H54 (cell line): ENCODE results near the gene BRSK1.

Experiments used
- DNase-seq: peaks from one replicate; pipeline ENCODE4 v3.0.0; 2011; ENCODE audit warnings: low spot score, mixed read lengths; ENCODE audit not compliant: insufficient read length
- FAIRE-seq: peaks from 3 replicates; lab custom pipeline; 2011; peaks lifted over from hg19 to GRCh38; lab: Jason Lieb, UNC
- POLR2A ChIP-seq: IDR thresholded peaks from 2 replicates; pipeline ENCODE4 v1.6.1; 2011; ENCODE audit warnings: low read depth, mild to moderate bottlenecking, low read length

BRSK1 gene

DNA sequence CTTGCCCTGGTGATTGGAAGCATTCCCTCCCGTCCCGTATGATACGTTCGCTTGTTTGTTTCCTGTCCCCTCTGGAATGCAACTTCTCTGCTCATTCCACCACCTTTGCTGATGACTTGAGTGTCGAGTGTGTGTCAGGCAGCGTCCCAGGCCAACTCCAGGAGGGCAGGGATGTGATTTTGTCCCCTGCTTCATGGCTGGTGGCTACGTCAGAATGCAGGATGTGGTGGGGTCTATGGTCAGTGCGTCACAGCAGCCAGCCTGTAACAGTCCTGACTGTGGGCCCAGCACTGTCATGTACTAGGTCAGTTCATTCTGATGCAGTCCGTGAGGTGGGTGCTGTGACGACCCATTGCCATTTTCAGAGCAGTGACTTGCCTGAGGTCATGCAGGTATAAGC lies 16.2 kb downstream of the BRSK1 start:
- DNase-seq: no peak
- no peak for FAIRE-seq
- no peak; the same call in 1 of the 2 replicates for TF ChIP-seq POLR2A

DNA sequence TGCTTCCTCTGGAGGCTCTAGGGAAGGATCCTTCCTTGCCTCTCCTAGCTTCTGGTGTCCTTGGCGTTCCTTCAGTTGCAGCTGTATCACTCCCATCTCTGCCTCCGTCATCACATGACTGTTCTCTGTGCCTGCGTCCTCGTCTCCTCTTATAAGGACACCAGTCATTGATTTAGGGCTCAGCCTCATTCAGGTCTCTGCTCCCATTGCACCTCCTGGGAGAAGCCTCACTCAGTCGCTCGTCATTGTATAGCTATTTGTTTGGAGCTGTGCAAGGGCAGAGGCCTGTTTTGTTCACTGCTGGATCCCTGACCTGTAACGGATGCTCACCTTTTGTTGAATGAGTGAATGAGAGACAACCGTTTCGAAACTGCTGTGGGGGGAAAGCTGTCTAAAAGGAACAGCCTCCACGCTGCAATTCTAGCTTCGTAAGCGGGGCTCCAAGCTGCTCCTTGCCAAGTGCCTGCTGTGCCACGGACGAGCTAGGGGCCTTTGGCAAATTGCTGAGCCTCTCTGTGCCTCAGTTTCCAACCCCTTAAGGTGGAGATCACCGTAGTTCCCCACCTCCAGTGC lies 17.2 kb downstream of the BRSK1 start:
- no peak for DNase-seq
- TF ChIP-seq POLR2A: no peak
- no peak for FAIRE-seq

DNA sequence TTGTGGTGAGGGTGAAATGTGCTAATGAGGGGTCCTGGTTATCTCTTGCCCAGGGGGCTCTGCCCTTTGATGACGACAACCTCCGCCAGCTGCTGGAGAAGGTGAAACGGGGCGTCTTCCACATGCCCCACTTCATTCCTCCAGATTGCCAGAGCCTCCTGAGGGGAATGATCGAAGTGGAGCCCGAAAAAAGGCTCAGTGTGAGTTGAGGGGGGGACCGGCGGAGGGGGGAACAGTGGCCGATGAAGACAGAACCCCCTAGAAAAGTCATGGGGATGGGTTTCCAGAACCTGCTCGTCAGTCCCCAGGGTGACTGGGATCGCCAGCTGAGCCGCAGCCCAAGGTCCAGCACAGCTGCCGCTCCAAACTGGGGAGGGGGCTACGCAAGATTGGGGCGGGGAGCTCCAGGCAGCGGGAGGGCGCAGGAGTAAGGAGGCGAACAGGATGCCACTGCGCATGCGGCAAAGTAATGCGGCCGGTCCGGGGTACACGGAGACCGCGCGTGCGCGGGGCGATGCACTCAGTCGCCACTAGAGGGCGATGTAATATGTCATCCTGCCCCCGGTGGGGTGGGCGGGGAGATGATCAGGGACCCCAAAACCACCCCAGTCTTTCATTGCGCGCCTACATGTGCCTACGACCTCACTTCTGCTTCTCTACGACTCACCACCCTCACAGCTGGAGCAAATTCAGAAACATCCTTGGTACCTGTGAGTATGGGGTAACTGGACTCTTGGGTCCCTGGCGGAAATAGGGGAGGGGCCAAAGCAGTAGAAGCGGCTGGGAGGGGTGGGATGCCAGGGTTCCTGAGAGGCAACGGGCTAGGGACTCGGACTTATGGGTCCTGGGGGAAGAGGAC lies 17.9 kb downstream of the BRSK1 start:
- peak; percentile 26; the same call in 1 of the 2 replicates for TF ChIP-seq POLR2A
- FAIRE-seq (no peak), DNase-seq (peak; percentile 100)

DNA sequence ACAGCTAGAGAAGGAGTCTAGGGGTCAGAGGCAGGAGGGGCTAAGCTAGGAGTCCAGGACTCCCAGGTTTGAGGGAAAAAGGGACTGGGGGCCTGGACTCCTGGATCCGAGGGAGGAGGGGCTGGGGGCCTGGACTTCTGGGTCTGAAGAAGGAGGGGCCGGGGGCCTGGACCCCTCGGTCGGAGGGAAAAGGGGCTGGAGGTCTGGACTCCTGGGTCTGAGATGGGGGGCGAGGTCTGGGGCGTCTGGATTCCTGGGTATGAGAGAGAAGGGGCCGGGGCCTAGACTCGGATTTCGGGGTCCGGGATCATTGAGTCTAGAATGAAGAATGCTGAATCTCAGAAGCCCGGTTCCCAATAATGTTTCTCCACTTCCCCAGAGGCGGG lies 18.5 kb downstream of the BRSK1 start:
- FAIRE-seq (no peak), DNase-seq (no peak)
- TF ChIP-seq POLR2A: no peak

DNA sequence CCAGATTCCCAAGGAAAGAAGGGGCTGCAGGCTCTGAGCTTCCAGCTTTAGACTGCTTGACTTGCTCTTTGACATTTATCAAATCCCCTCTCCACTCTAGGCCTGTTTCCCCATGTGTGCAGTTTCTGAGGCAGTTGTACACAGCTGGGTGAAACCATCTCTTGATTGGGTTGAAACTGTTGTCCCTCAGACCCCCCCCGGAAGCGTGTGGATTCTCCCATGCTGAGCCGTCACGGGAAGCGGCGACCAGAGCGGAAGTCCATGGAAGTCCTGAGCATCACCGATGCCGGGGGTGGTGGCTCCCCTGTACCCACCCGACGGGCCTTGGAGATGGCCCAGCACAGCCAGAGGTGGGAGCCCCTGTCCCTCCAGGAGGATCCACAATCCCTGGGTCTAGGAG lies 19.7 kb downstream of the BRSK1 start:
- no peak for TF ChIP-seq POLR2A
- FAIRE-seq: no peak
- DNase-seq: no peak

DNA sequence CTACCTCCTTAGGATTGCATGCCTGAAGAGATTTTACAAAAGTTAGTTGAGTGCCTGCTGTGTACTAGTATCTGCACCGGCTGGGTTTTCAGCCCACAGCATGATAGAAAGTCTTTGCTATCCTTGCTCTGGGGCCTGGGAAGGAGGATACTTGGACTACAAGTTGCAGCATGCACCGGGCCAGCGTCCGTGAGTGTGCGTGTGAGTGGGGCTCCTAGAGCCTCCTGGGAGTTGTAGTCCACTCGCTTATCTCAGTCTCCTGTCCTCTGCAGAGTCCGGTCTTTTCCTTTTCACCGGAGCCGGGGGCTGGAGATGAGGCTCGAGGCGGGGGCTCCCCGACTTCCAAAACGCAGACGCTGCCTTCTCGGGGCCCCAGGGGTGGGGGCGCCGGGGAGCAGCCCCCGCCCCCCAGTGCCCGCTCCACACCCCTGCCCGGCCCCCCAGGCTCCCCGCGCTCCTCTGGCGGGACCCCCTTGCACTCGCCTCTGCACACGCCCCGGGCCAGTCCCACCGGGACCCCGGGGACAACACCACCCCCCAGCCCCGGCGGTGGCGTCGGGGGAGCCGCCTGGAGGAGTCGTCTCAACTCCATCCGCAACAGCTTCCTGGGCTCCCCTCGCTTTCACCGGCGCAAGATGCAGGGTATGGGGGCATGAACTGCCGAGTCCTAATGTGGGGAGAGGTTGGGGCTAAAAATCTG lies 20.6 kb downstream of the BRSK1 start:
- DNase-seq (peak; percentile 78), FAIRE-seq (no peak)
- TF ChIP-seq POLR2A: no peak

DNA sequence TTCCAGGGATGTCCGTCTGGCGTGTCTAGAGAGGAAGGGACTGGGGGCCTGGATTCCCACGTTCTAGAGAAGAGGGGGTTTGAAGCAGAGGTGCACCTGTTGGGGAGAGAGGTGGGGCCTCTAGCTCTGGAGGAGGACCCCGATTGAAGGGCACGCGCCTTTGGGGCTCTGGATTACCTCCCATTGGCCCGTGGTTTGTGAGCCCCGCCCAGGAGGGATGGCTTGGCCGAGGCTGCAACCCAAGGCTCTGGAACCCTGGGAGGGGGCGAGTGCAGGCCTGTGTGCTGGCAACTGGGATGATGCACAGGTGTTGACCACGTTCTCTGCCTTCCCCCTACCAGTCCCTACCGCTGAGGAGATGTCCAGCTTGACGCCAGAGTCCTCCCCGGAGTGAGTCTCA lies 21.2 kb downstream of the BRSK1 start:
- TF ChIP-seq POLR2A: no peak
- DNase-seq (no peak), FAIRE-seq (no peak)

DNA sequence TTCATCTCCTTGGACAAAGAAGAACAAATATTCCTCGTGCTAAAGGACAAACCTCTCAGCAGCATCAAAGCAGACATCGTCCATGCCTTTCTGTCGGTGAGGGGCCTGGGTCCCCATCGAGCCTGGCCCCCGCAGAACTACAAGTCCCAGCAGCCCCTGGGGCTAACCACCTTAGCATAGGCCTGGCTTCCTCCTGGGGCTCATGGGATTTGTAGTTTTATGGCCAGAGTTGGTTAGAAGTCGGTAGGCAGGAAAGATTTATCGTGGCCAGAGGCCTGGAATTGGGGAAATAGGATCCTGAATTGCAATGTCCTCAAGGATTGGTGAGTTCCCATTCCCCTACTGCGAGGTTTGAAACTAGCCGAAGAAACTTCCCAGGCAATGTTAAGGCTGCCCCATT lies 21.7 kb downstream of the BRSK1 start:
- no peak for TF ChIP-seq POLR2A
- DNase-seq (no peak), FAIRE-seq (no peak)

DNA sequence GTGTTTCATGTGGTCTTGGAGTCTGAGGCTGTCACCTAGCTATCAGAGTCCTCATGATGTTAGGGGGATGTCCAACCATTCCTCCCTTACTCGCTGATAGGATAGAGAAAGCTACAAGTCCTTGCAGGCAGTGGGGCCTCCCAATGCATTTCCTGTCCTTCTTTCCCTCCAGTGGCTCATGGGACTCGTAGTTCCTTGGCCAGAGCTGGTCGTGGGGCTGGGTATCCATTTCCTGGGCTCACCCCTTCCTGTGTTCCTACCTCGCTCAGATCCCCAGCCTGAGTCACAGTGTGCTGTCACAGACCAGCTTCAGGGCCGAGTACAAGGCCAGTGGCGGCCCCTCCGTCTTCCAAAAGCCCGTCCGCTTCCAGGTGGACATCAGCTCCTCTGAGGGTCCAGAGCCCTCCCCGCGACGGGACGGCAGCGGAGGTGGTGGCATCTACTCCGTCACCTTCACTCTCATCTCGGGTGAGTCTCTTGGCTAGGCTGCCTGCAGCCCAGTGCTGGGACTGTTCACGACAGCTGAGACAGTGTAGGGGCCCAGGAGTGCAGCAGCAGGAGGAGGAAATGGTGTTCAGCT lies 22.3 kb downstream of the BRSK1 start:
- no peak for TF ChIP-seq POLR2A
- FAIRE-seq (no peak), DNase-seq (no peak)

DNA sequence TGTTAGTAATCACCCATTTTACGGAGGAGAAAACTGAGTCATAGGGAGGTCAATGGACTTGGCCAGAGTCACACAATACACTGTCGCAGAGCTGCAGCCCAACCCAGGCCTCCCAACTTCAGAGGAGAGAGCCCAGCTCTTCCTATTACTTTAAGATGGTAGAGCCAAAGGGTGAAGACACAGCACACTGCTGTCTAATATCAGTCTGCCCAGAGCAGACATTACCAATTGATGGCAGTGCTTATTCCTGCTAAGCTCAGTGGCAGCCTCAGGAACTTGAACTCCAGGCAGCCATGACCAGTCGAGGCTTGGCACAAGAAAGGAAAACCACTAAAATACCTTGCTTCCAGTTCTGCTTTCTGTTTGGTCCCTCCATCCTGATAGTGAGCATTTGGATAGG lies 22.9 kb downstream of the BRSK1 start:
- no peak for TF ChIP-seq POLR2A
- DNase-seq (no peak), FAIRE-seq (no peak)

DNA sequence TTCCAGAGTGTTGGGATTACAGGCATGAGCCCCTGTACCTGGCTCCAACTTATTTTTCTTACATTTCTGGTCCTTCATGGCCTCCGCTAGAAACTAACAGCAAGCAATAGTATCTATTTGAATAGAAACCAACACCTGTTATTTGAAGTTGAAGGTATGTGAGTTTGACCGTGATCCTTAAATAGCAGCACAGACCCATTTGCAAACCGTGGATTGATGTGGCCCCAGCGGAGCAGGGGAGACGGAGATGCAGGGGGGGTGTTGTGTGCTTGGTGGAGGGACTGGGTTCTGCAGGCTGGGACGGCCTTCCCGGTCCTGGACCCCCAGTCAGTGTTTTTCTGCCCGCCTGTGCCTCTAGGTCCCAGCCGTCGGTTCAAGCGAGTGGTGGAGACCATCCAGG lies 24.5 kb downstream of the BRSK1 start:
- DNase-seq (no peak), FAIRE-seq (no peak)
- no peak for TF ChIP-seq POLR2A

DNA sequence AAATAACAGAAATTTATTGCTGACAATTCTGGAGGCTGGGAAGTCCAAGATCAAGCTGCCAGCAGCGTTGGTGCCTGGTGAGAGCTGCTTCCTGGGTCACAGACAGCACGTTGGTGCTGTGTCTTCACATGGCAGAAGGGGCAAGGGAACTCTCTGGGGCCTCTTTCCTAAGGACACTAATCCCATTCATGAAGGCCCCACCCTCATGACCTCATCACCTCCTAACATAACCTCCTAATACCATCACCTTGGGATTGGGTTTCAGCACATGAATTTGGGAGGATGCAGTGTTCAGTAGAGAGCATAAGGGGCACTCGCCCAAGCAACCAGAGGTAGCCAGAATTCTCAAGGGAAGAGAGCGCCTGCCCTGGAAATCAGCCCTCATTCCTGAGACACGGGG lies 25.7 kb downstream of the BRSK1 start:
- TF ChIP-seq POLR2A: 0 out of 2 replicates have a peak, but pooled peaks have one; percentile 9
- no peak for FAIRE-seq
- no peak for DNase-seq

DNA sequence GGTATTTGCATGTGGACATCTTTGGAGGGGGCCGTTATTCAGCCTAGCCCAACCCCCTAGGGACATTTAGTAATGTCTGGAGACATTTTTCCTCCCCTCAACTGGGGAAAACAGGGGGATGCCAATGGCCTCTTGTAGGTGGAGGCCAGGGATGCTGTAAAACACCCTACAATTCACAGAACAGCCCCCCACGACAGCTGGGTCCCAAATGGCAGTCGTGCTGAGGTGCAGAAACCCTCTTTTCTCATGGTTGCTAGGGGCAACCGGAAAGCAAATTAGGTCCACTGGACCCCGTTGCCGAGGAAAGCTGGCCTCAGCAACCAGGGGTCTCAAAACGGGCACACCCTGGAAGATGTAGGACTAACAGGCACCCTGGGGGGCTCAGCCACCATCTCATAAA lies 26.7 kb downstream of the BRSK1 start:
- no peak for FAIRE-seq
- DNase-seq: no peak
- no peak for TF ChIP-seq POLR2A

DNA sequence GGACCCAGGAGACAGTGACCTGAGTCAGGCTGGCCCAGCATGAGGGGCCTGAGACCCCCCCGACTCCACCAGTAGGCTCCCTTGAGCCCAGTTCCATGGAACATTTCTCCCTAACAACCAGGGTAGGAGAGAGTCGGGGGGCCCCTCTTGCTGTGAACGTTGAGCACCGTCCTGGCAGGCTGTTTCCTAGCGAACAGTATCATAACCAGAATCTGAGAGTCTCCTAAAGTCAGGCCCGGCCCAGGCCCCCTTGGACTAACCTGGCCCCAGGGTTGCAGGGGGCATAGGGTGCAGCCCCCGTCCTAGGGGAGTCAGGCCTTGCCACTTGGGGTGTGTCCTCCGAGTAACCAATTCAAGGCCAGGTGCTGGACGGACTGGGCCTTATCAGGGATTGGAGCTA lies 27.6 kb downstream of the BRSK1 start:
- DNase-seq (no peak), FAIRE-seq (no peak)
- TF ChIP-seq POLR2A: no peak
